ENCODE data around the gene CYP8B1. TPM values are rescaled to one million over a fixed set of nuclear protein-coding genes. Genes with fewer than 3 reads are reported as not detected.

Gene CYP8B1
- total and polyA plus RNA-seq, 9 of the 15 experiments (the other 6 are each of a cell fraction or from before 2014, with no cell fraction given): 0.04 TPM; not detected in 8

DNA sequence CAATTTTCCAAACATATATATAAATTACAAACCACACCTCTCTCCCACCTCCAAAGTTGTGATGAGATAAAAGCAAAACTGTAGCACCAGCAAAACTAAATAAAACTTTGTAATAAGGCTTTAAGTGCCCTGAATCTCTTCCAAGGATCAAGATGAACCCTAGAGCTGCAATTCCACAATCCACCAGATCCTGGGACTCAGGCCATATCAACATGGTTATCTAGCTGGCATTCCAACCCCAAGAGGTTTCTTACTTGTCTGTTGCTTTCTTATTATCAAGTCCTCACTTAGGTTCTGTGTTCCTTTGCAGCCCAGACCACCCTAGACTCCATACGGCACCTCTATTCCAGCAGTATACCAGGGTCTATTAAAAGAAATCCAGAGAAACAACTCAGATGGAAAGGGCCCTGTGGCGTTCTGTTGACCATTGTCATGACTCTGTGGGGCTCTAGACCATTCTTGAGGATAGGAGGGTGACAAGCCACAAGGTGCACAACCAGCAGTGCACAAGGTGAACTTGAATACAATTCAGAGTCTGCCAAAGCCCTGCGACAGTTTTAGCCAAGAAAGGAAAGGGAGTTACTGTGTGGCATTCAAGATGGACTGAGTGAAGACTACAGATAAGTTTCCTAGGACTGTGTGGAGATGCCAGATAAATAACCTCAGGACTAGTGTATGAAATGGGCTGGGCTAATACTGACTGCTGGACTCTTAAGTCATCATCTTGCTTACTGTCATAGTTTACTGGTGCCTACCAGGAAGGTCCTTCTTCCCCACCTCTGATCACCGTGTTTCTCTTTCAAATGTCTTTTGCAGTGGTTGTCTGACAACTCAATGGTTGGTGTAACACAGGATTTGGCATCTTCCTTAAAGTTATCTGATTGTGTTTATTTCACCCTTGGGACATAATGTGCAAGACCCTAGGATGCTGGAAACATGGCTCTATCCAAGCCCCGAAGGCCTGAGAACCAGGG is 39.2 kb downstream of the CYP8B1 start (continued):
- TF ChIP-seq JUN (IDR thresholded peaks at IDR 0.05; ENCODE audit: borderline replicate concordance, low read depth, low read length) (peak; percentile 58; the same call in 1 of the 2 replicates), JUN (CRISPR knock-in tag; IDR thresholded peaks at IDR 0.05; ENCODE audit: borderline replicate concordance) (no peak), MECOM (CRISPR knock-in tag; IDR thresholded peaks at IDR 0.05) (no peak), CHCHD3 (CRISPR knock-in tag; IDR thresholded peaks at IDR 0.05) (no peak), LCOR (CRISPR knock-in tag; IDR thresholded peaks at IDR 0.05) (peak; percentile 76; the same call in 1 of the 2 replicates), TRIM28 (IDR thresholded peaks at IDR 0.05) (0 out of 2 replicates have a peak, but pooled peaks have one; percentile 54), KDM2B (CRISPR knock-in tag; IDR thresholded peaks at IDR 0.05) (no peak), MTA2 (IDR thresholded peaks at IDR 0.05; ENCODE audit: low read depth) (peak; percentile 97), BCOR (IDR thresholded peaks at IDR 0.05) (peak; percentile 83), ZBTB11 (CRISPR knock-in tag; IDR thresholded peaks at IDR 0.05) (peak in 1 of 3 experiments; percentile 77; a peak in 2 of 6 replicates), ZNF766 (CRISPR knock-in tag; conservative IDR thresholded peaks at IDR 0.05) (peak; percentile 80), ATF6 (CRISPR knock-in tag; IDR thresholded peaks at IDR 0.05) (no peak), FOXK2 (conservative IDR thresholded peaks at IDR 0.05 in 1 of 2, IDR thresholded peaks at IDR 0.05 in 1 of 2; ENCODE audit: low read depth in 2 of 2) (peak; percentile 27 to 71; a peak in 3 of 4 replicates), MCM2 (IDR thresholded peaks at IDR 0.05; ENCODE audit: low read depth) (no peak), TCF7L2 (IDR thresholded peaks at IDR 0.05; ENCODE audit: low read depth, low read length) (no peak), NCOA1 (IDR thresholded peaks at IDR 0.05; ENCODE audit: low read depth) (peak; percentile 60; the same call in 1 of the 2 replicates), HNRNPK (IDR thresholded peaks at IDR 0.05; ENCODE audit: low read depth, low read length, poor library complexity, severe bottlenecking) (no peak), ZNF778 (CRISPR knock-in tag; IDR thresholded peaks at IDR 0.05) (no peak), TRIM24 (IDR thresholded peaks at IDR 0.05) (peak; percentile 88 to 94), PRPF4 (IDR thresholded peaks at IDR 0.05; ENCODE audit: insufficient read depth, low read depth, low read length, poor library complexity, severe bottlenecking) (no peak), KLF10 (CRISPR knock-in tag; IDR thresholded peaks at IDR 0.05) (no peak), ZNF224 (CRISPR knock-in tag; IDR thresholded peaks at IDR 0.05) (no peak), ELF2 (CRISPR knock-in tag; IDR thresholded peaks at IDR 0.05) (no peak), ZNF79 (CRISPR knock-in tag; IDR thresholded peaks at IDR 0.05; ENCODE audit: low read depth) (no peak), PML (IDR thresholded peaks at IDR 0.05; ENCODE audit: low read length) (peak; percentile 96)

Measured in K562 (cell line).